HG03045 (cell line): ENCODE measurements around the gene CCDC136.

Experiments used
- ATAC-seq: cut with Tn5 transposase; IDR thresholded peaks from one replicate; pipeline ENCODE4 v1.9.1; 2021; ENCODE audit warnings: mild to moderate bottlenecking, moderate library complexity; ENCODE audit not compliant: unreplicated experiment

Gene CCDC136

DNA sequence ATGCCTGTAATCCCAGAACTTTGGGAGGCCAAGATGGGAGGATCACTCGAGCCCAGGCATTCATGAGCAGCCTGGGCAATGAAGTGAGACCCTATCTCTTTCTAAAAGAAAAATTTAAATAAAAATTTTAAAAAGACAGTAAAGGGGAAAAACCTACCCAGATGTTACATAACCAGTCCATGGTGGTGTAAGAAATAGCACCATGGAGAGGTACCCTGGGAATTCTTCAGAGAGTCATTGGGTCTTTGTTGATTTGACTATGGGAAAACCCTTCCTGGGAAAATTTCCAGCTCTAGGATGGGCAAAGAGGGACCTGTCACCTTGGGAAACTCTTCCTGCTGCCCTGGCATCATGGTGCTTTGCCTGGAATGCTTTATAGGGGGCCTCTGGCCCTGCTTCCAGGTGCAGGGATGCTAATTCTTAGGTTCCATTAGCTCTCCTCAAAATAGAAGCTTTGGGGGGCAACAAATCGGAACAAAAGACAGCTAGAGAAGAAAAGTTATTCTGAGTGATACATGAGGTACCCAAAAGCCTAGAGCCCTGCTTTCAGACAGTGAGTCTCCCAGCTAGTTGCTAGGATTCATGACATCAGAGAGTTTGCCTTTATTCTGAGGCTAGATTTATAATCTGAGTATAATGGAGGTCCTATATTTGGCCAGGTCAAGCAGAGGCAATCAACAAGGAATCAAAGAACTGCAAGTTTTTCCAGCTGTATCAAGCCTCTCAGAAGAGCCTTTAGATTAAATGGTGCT lies 10.1 kb downstream of the CCDC136 start:
- no peak for ATAC-seq

DNA sequence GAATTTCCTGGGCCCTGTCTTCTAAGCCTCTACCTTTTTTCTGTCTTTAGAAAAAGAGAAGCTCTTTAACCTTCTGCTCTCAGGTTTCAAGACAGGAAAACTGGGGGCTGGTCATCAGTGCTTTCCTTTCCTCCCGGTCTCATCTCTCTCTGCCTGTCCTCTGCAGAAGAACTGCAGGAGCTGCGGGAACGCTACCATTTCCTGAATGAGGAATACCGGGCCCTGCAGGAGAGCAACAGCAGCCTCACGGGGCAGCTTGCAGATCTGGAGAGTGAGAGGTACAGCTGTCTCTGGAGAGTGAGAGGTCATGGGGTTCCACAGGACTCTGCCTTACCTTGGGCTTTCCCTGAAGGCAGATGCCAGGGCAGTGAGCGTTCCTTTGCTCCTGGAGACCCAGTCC lies 12.7 kb downstream of the CCDC136 start:
- ATAC-seq, result no peak

DNA sequence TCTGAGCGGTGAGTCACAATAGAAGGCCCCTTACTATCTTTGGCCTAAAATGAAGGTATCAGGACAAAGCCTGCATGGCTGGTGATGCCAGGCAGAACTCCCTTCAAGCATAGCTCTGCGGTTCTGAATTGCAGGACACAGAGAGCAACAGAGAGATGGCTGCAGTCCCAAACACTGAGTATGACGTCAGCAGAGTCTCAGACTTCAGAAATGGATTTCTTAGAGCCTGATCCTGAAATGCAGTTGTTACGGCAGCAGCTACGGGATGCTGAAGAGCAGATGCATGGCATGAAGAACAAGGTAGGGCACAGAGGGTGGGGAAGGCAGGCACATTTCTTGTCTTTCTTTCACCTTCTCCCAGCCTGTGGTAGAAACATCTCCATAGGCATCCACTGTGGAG lies 13.5 kb downstream of the CCDC136 start:
- ATAC-seq, result no peak

DNA sequence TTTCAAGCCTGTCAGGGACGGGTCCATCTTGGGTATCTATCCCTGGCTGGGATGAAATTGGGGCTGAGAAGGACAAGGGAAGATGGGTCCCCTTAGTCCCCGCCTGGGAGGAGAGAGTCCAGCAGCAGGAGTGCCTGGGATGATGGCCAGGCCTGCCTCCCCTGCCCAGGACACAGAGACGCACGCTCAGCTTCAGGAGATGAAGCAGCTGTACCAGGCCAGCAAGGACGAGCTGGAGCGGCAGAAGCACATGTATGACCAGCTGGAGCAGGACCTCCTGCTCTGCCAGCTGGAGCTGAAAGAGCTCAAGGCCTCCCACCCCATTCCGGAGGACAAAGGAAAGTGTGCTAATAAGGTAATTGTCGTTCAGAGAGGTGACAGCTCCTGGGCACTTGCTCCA lies 15.4 kb downstream of the CCDC136 start:
- ATAC-seq, result no peak

DNA sequence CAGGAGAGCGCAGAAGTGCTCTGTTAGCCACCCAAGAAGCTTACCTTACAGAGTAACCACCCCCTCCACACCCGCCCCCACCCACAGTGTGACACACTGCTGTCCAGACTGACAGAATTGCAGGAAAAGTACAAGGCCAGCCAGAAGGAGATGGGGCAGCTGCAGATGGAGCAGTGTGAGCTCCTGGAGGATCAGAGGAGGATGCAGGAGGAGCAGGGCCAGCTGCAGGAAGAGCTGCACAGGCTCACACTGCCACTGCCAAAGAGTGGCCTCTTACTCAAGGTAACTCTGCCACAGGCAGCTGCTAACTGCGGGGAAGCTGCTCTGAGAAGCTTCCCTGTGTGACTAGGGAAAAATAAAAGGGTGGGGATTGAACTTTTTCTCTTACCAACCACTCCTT lies 17.6 kb downstream of the CCDC136 start:
- ATAC-seq, result no peak

DNA sequence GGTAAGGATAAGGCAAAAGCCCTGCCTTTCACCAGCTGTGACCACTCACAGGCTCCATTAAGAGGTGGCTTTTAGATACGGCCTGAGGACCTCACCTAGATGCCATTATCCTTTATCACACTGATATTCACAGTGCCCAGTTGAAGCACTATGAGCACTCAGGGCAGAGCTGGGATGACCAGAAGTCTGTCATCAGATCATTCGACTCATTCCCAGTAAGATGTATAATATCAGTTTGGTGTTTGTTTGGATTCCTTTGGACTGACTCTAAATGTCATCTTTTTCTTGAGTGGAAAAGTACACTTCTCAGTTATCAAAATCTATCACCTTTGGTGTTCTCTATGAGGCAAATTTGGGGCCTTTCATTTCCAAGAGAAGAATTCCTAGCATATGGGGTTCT lies 18.7 kb downstream of the CCDC136 start:
- no peak for ATAC-seq

DNA sequence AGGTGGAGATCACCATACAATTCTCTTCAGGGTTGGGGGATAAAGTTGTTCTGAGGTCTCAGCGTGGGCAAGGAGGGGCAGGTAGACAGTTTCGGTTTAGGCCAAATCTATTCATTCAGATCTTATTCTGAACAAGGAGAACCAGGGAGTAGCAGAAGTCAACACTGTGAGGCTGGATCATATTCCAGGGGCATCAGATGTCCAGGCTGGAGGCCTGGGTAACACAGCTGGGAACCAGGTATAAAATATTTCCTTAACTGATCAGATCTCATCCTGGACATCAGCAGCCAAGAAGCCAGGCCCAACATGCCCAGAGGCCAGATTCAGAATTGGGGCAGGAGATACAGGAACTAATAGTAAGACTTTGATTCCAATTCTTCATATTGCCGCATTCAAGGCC lies 19.2 kb downstream of the CCDC136 start:
- ATAC-seq, result no peak

DNA sequence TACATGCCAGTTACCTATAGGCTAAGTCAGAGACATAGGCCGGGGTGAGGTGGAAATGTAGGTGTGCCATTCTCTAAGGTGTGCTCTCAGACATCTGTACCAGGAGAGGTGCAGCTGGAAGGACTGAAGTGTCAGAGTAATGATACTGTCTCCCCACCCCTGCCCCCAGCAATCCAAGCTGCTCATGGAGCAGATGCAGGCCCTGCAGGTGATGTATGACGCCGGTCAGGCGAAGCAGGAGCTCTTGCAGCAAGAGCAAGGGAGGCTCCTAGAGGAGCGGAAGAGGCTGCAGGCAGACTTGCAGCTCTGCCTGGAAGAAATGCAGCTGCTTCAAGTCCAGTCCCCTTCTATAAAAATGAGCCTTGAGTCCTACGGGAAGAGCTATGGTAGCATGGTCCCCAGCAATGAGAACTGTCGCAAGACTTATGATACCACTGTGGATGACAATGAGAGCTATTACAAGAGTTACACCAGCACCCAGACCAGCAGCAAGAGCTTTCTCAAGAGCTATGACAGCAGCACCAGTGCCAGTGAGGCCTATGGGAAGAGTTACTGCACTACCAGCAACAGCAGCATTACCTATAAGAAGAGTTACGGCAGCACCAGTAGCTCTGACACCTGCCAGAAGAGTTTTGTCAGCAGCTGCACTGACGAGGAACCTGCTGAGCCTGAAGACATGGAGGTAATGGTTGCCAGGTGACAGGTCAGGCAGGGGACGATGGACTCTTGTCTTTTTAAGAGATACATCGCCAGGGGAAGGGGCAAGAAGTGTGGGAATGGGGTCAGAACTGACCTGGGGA lies 20.1 kb downstream of the CCDC136 start:
- ATAC-seq, result no peak

DNA sequence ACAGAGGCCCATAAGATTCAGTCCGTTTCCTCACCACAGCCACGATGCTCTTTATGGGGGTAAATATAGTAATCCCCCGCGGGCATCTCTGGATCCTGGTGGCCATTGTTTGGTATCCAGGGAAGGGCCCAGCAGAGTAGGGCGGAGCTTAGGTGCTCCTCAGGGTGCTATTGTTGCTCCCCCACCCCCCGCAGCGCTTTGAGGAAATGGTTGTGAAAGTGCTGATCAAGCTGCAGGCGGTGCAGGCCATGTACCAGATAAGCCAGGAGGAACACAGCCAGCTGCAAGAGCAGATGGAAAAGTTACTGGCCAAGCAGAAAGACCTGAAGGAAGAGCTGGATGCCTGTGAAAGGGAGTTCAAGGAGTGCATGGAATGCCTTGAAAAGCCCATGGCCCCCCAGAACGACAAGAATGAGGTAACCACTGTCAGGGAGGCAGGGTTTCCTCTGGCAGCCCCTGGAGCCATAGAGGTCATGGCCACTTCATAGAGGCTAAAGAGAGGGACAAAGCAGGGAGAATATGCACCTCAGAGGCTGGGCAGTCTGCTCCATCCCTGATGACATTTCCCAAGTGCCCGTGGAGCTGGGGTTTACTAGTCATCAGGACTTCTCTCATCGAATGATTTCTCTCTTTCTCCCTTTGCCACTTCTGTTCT lies 20.9 kb downstream of the CCDC136 start:
- no peak for ATAC-seq

DNA sequence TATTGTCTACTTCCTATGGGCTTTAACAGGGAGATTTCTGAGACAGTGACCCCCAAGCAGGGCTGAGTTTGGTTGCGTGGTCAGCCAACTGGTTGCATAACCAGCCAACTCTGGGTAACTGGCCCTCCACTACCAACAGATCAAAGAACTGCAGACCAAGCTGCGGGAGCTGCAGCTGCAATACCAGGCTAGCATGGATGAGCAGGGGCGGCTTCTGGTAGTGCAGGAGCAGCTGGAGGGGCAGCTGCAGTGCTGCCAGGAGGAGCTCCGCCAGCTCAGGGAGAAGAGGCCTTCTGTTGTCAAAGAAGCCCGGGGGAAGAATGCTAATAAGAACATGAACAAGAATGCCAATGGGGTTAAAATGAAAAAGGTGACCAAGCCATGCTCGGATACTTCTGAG lies 22.7 kb downstream of the CCDC136 start:
- no peak for ATAC-seq

DNA sequence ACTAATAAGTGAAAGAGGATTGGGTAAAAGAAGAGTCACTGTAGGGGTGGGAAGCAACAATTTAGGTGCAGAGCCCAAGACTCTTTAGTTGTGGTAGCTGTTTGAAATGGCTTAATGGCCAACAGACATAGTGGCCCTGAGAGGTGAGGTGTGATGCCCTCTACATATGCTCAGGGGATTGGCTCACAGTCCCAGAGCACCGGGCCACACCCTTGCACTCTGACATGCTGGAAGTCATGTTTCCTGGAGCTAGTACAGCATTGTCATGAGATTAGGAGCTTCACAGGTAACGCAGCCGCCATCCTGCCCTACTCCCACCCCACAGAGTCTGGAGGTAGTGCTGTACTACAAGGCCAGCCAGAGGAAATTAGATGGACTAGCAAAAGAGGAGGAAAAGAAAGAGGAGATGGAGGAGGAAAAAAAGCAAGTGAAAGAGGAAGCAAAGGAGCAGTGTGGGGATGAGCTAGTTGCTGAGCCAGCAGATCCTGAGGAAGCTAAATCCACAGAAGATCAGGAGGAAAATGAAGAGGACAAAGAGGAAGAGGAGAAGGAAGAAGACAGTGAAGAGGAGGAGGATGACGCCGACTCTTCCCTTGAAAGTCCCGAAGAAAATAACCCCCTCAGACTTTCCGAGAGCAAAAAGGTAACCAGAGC lies 23.6 kb downstream of the CCDC136 start:
- no peak for ATAC-seq

DNA sequence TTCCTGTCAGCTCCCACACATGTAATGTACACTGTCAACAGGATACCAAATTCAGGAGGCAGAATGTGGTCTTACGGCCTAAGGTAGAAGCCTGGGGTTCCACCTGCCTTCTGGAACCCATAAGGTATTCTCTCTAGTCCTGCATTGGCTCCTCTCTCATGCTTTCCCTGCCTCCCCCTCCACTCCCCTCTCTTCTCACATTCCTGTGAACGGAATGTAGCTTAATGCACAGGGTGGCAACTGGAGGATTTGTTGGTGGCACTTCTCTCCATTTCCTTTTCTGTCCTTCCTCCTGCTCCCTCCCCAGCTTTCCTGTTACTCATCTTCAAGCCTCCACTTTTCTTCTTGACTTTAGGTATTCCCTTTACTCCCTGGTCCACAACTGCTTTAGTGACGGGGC lies 26.9 kb downstream of the CCDC136 start:
- no peak for ATAC-seq

DNA sequence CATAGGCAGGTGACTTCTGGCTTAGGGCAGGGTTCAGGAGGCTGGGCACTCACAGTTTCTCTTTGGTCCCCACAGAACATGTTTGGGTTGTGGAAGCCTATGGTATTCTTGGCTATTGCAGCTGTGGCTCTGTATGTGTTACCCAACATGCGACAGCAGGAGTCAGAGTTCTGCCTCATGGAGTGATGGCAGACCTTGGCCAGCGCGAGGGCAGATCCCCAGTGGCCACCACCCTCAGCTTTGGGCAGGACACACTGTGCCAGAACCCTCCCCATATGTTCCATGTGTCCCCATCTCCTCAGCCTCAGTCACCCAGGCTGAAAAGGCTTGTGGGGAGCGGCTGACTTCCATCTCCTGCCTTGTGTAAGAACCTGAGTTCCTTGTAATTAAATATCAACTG lies 30.0 kb downstream of the CCDC136 start:
- ATAC-seq, result no peak

DNA sequence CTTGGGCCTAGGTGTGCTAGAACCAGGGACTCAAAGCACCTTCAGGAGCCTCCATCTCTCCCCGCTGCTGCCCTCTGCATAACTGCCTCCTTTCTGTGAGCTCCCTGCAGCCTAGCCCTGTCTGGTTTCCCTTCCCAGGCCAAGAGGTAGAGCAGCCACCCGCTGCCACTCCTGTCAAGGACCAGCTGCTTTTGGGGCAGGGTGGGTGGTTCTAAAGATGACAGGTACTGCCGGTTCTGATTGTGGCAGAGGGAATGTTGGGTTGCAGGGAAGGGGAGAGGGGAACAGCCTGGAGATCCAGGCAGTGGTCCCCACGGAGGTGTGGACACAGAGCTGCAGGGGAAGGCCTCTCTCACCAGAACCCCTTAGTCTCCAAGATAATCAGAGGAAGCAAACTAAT lies 34.7 kb downstream of the CCDC136 start:
- ATAC-seq, result no peak

DNA sequence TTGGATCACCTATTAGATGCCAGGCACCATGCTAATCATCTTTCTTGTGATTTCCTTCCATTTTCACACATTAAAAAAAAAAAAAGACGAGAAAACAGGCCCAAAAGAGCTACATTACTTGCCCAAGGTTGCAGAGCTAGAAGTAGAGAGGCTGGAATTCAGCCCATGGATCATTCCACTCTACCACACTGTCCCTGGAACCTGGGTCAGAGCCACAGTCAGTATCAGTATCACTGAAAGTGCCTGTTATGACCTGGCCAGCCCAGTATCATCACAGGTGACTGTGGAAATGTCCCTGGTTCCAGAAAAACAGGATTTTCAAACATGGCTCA lies 35.1 kb downstream of the CCDC136 start:
- no peak for ATAC-seq

DNA sequence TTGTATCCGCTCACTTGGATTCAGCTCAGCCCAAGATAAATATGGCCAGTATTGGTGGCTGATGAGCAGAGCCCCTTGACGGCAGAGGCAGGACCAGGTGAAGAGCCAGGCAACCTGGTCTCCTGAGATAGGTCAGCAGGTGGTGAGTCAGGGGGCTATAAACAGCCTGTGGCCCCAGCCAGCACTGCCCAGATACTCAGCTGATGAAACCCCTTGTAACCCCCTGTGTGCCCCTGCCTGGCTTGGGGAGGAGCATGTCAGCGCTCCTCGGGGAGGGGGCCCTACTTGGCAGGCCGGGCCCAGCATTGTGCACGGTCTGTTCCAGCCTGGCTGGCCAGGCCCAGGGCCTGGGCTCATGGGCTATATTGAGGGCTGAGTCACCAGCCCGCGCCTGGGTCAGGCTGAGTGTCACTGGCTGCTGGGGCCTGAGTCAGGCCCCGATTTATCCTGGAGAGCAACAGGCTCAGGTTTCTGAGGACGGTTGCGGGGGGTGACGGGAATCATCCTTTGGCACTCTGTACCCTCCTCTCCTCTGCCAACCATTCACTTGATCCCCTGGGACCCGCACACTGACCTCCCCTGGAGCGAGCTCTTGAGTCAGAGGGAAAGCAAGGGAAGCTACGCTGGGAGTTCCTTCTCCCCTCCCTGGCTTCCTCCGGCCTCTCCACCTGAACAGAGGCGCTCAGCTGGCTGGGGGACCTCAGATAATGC lies 35.6 kb downstream of the CCDC136 start:
- ATAC-seq, result no peak

DNA sequence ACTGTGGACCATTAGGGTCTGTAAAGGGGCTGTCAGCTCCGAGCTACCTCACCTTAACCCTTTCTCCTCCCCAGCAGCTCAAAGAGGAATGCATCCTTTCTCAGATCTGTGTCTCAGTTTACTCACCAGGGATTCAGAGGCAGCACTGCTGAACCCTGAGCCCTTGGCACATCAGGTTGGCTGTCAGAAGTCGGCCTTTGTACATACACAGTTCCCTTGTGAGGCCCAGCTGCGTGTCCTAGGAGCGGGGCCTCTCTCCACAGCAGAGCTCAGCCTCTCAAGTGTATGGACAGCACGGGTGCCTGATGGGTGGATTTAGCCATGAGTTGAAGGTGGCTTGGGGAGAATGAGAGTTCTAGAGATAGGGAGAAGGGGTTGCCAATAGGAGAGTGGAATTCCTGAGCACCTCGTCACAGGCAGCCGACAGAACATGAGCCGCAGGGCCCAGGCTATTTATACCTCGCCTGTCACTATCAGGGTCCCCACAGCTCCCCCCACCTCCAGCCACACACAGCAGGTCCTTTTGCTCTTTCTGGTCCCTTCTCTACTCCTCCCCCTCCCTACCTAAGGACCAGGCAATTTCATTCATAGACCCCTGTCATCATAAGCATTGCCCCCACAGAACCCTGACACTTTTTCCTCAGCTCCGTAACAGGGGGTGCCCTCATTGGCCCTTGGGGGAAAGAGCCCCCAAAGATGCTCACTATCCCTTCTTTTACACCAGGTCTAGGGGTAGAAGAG lies 36.4 kb downstream of the CCDC136 start:
- no peak for ATAC-seq

DNA sequence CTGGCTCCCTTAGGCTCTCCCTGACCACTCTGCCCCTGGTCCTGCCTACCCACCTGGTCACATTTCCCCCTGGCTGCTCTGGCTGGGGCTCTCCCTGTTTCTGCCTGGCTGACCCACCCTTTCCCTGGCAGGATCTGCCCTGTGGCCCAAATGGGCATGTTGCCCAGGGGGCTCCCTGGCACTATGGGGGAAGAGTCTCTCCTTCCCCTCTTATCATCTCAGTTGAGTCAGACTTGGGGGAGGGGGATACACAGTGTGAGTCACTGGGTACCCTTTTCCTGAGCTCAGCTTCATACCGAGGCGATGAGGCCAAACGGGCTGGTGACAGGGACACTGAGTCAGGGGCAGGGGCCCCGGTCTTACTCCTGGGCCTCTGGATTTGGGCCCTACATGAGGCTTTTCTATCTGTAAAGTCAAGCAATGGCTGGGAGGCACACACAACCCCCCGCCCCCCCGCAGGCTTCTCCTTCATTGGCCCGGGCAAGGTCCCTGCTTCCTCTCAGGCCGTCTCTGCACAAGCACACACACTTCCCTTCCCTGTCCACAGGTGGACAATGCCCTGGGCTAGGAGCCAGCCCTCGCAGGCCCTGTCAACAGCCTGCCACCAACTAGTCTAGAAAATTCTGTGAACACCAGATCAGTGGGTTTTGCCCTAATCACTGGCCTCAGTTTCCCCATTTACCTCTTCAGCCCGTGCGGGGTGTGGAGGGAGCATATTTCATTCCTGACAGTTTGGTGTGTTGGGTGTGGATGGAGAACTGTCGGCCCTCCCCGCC lies 37.8 kb downstream of the CCDC136 start:
- ATAC-seq, result no peak
